RWPE2 (cell line): Measurements from ENCODE around the gene TBCB.

Experiments
- ATAC-seq: fragments of 200-7000 bp; cut with Tn5 transposase; 3 replicates; pipeline ENCODE4 v1.9.1; 2021; ENCODE audit warnings: low read depth
- DNase-seq: peaks from one replicate; pipeline ENCODE4 v3.0.0-alpha.2; 2020; ENCODE audit warnings: low spot score
- H3K27ac ChIP-seq: fragments of 450-650 bp; 2 replicates; pipeline ENCODE4 v1.5.1; 2017; ENCODE audit warnings: mild to moderate bottlenecking; ENCODE audit not compliant: poor library complexity, severe bottlenecking
- H3K27me3 ChIP-seq: fragments of 250-450 bp; sonication (Bioruptor Pico); 2 replicates; pipeline ENCODE4 v1.5.1; 2021; ENCODE audit warnings: mild to moderate bottlenecking, moderate library complexity; ENCODE audit not compliant: insufficient read depth, poor library complexity, severe bottlenecking
- H3K36me3 ChIP-seq: fragments of 250-450 bp; sonication (Bioruptor Pico); 2 replicates; pipeline ENCODE4 v1.5.1; 2020; ENCODE audit warnings: low read depth, mild to moderate bottlenecking, moderate library complexity
- H3K4me1 ChIP-seq: fragments of 250-450 bp; sonication (Bioruptor Pico); 2 replicates; pipeline ENCODE4 v1.5.1; 2021; ENCODE audit warnings: mild to moderate bottlenecking, moderate library complexity; ENCODE audit not compliant: insufficient read depth, poor library complexity, severe bottlenecking
- H3K4me3 ChIP-seq: fragments of 250-450 bp; sonication (Bioruptor Pico); 2 replicates; pipeline ENCODE4 v1.5.1; 2021; ENCODE audit warnings: mild to moderate bottlenecking, moderate library complexity; ENCODE audit not compliant: severe bottlenecking
- H3K9me3 ChIP-seq: fragments of 250-450 bp; sonication (Bioruptor Pico); 2 replicates; pipeline ENCODE4 v1.5.1; 2021; ENCODE audit warnings: mild to moderate bottlenecking, moderate library complexity; ENCODE audit not compliant: severe bottlenecking
- CTCF ChIP-seq: fragments of 450-650 bp; IDR thresholded peaks from one replicate; pipeline ENCODE4 v1.5.1; 2017; ENCODE audit warnings: mild to moderate bottlenecking, moderate library complexity; ENCODE audit not compliant: poor library complexity, severe bottlenecking

Gene TBCB

DNA sequence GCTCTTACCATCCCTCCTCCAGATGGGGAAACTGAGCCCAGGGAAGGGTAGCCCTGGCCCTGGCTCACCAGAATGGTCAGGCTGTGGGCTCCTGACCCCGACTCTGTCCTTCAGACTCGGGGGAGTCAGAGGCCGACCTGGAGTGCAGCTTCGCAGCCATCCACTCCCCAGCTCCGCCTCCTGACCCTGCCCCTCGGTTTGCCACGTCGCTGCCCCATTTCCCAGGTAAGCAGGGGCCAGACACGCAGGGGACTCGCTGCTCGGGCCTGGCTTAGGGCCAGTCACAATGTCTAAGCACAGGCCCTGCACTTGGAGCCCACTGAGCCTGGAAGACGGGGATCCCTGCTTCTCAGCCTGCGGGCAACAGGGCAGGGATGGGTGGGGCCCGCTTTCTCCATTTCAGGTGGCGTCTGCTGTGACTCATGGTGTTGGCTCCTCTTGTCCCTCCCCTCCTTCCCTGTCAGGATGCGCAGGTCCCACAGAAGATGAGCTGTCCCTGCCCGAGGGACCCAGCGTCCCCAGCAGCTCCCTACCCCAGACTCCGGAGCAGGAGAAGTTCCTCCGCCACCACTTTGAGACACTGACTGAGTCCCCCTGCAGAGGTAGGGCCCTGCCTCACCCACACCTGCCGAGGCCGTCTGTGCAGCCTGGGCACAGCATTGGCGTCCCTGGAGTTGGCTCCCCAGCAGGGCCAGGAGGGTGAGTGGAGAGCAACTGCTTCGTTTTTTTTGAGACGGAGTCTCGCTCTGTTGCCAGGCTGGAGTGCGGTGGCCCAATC lies 13.5 kb upstream of the TBCB start:
- no peaks in the 10 kb centered on the region for H3K27me3 ChIP-seq
- H3K9me3 ChIP-seq: no peaks in the 10 kb centered on the region
- H3K4me3 ChIP-seq: no peak overlapping the region
- no peaks in the 10 kb centered on the region for H3K4me1 ChIP-seq
- H3K27ac ChIP-seq: no peak overlapping the region
- H3K36me3 ChIP-seq: peaks cover 31% of the 10 kb centered on the region
- ATAC-seq (peak; percentile 38; the same call in 1 of the 3 replicates), DNase-seq (no peak)
- TF ChIP-seq CTCF: no peak

DNA sequence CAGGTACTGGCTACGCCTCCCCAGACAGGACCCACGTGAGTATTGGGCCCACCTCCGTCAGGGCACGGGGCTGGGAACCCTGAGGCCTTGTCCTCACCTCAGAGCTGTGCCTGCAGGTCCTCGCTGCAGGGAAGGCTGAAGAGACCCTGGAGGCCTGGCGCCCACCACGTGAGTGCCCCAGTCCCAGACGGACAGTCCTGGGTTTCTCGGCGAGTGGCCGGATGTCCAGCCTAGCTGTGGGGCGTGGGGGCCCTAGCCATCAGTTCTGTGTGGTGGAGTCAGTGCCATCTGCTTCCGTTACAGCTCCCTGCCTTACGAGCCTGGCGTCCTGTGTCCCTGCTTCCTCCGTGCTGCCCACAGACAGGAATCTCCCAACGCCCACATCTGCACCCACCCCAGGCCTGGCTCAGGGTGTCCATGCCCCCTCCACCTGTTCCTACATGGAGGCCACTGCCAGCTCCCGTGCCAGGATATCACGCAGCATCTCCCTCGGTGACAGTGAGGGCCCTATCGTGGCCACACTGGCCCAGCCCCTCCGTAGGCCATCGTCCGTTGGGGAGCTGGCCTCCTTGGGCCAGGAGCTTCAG lies 12.1 kb upstream of the TBCB start:
- no peaks in the 10 kb centered on the region for H3K27me3 ChIP-seq
- H3K9me3 ChIP-seq: no peaks in the 10 kb centered on the region
- no peaks in the 10 kb centered on the region for H3K4me1 ChIP-seq
- H3K27ac ChIP-seq: no peak overlapping the region
- TF ChIP-seq CTCF: no peak
- no peak overlapping the region for H3K4me3 ChIP-seq
- ATAC-seq (no peak), DNase-seq (no peak)
- peaks cover 31% of the 10 kb centered on the region for H3K36me3 ChIP-seq

DNA sequence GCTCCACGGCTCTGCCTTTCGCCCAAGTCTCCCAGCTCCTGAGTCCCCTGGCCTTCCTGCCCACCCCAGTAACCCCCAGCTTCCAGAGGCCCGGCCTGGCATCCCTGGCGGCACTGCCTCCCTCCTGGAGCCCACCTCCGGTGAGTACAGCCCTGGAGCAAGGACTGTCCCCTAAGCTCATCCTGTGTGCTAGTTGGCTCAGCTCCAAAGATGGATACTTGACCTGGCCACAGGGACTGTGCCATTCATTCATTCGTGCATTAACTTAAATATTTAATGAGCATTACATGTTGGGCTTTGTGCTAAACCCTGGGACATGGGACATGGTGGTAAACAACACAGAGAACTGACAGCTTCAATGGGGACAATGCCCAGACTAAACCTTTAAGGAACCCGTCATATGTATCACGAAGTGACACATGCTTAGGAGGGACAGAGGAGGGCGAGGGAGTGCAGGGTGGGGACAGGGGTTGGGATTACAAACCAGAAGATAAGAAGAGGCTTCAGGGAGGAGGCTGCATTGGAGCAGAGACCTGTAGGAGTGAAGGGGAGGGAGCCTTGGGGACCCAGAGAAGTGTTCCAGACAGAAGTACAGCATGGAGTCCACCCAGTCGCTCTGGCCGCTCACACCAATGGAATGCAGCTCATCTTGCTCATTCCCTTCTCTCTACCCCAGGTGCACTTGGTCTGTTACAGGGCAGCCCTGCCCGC lies 11.3 kb upstream of the TBCB start:
- no peaks in the 10 kb centered on the region for H3K9me3 ChIP-seq
- no peak for TF ChIP-seq CTCF
- H3K4me3 ChIP-seq: no peak overlapping the region
- ATAC-seq: peak; percentile 50; the same call in 2 of the 3 replicates
- no peak for DNase-seq
- H3K27me3 ChIP-seq: no peaks in the 10 kb centered on the region
- peaks cover 31% of the 10 kb centered on the region for H3K36me3 ChIP-seq
- no peaks in the 10 kb centered on the region for H3K4me1 ChIP-seq
- H3K27ac ChIP-seq: no peak overlapping the region

GRCh38 chr19:36106441-36106840 lies 8.8 kb upstream of the TBCB start:
- Histone ChIP-seq H3K9me3 (no peaks in the 10 kb centered on the region), H3K27me3 (no peaks in the 10 kb centered on the region), H3K27ac (no peak overlapping the region), H3K4me1 (no peaks in the 10 kb centered on the region), H3K4me3 (no peak overlapping the region), H3K36me3 (peaks cover 20% of the 10 kb centered on the region)
- no peak for DNase-seq
- TF ChIP-seq CTCF: no peak
- no peak for ATAC-seq

DNA sequence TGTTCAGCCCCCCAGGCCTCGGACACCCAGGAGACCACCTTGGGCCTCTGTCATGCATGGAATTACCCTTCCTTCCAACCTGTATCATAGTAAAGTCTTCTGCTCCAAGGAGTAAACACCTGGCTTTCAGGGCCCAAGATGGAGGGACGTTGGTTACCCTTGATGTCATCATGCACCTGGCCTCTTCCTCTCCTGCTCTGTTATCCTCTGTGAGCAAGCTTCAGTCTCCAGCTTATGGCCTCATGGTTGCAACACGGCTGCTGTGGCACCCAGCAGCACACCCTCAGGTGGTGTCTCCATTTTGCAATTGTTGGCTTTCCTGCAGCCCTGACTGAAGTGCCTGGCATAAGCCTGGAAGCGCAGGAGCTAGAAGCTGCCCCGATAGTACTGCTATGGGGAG lies 8.3 kb upstream of the TBCB start:
- ATAC-seq (no peak), DNase-seq (no peak)
- Histone ChIP-seq H3K27ac (no peak overlapping the region), H3K27me3 (no peaks in the 10 kb centered on the region), H3K36me3 (peaks cover 15% of the 10 kb centered on the region), H3K4me1 (no peaks in the 10 kb centered on the region), H3K9me3 (no peaks in the 10 kb centered on the region), H3K4me3 (no peak overlapping the region)
- TF ChIP-seq CTCF: no peak
